HG03521 (cell line): ENCODE measurements around the gene SLFN14.
"Not testable (repeated sequence)": the region's sequence is repeated elsewhere in the genome, so short reads cannot be mapped to it uniquely, and the experiment has no call there.

Experiments
- ATAC-seq: cut with Tn5 transposase; IDR thresholded peaks from one replicate; pipeline ENCODE4 v1.9.1; 2021; ENCODE audit warnings: mild to moderate bottlenecking, moderate library complexity; ENCODE audit not compliant: unreplicated experiment

The SLFN14 gene

DNA sequence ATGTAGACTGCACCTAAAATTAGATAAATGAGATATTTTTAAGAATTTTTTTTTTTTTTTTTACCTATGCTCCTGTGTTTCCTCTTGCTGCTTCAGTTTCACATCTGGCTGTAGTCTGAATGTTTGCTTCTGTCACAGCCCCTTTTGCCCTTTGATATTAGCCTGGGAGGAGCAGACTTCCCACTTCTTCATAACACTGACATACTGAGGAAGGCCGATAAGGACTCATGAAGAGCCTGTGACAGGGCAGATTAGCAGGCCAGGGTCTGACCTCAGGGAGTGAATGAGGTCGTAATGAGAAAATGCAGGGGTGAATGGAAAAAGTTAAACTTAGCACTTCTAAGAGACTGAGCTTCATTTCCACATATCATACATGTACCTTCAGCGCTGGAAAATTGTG is at the start of gene SLFN14:
TSS of gene SLFN14 (minus strand) at position 117 of the 400 bp plus-strand sequence. CDS start 2,757 bp downstream, outside the sequence.
- ATAC-seq, result no peak

DNA sequence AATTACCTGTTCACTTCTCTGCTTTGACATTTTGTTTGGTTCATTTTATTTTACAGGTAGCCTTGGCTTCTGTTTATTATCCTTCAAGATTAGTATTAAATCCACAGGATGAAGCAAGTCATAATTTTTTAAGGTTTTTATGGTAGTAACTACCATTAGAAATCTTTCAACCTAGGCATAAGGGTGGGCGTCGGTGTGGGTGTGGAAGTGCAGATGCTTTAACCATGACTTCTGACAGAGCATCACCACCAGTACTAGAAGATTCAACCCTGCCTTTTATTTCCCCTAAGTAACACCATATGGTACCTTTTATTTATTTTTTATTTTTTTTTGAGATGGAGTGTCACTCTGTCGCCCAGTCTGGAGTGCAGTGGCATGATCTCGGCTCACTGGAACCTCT is 49.2 kb upstream of the SLFN14 start:
- no peak for ATAC-seq

DNA sequence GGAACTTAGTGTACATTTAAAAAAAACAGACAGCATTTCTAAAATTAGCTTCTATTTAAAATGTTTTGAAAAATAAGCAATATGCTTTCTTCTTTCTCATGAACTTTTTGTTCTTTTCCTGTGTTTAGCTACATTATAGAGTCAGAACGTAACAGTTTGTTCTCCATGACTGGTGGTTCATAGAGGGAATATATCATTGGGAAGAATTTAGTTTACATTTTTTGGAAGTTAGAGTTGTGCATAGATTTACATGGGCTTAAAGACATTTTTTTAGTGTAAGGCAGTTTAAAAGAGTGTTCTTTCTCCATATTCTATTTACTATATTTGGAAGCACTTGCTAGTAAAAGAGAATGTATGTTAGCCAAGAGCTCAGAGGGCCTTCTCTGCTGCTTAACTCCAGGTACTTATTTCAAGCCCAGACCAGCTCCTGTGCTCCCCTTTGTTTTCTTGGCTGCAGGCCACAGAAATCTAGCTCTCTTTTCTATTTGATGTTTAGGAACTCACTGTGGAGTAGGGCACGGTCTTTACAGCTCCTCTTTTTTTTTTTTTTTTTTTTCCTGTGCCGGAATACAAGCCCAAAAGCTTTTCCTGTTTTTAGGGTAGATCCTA is 46.7 kb upstream of the SLFN14 start:
- ATAC-seq, result no peak

DNA sequence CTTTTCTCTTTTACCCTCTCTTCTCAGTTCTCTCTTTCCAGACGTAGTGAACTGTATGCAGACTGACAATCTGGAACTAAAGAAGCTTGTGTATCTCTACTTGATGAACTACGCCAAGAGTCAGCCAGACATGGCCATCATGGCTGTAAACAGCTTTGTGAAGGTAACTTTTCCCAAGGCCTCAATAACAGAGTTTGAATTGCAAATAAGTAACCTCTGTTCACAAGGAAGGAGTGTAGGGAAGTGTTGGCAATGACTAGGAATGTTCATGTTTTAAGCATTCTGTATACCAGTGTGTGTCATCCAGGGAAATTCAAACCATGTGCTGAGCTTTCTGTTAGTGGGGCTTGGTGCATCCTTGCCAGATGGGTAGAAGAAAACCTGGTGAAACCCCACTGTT is 45.1 kb upstream of the SLFN14 start:
- no peak for ATAC-seq

DNA sequence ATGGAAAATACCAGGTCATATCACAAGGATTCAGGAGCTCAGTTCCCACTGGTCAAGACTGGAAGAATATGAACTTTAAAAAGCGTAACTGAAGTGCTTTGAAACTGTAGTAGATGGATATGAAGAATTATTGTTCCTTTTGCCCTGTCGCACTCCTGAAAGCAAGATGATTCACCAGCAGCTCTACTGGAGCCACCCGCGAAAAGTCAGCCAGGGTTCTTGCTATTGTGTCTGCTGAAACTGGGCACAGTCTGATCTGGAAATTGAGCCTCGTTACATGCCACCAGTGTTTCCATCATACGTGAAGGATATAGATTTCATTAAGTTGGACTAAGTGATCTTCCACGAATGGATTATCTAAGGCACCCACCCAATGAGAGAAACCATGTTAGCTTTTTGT is 43.1 kb upstream of the SLFN14 start:
- ATAC-seq, result no peak

DNA sequence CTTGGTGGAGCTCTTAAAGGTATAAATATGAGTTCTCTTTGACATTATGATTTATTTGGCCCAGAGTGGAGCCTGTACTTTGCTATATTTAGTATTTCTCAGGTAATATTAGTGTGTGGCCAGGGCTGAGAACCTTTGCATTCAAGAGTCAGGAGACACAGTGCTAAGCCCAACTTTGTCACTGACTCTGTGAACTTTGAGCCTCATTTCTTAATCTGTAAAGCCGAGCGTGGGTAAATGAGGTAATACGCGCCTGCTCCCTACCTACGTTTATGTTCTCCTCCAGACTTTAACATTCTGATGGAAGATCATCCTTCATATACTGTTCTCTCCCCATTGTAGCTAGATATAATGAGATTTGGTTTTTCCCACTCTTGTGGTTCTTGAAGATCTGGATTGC is 37.0 kb upstream of the SLFN14 start:
- no peak for ATAC-seq

DNA sequence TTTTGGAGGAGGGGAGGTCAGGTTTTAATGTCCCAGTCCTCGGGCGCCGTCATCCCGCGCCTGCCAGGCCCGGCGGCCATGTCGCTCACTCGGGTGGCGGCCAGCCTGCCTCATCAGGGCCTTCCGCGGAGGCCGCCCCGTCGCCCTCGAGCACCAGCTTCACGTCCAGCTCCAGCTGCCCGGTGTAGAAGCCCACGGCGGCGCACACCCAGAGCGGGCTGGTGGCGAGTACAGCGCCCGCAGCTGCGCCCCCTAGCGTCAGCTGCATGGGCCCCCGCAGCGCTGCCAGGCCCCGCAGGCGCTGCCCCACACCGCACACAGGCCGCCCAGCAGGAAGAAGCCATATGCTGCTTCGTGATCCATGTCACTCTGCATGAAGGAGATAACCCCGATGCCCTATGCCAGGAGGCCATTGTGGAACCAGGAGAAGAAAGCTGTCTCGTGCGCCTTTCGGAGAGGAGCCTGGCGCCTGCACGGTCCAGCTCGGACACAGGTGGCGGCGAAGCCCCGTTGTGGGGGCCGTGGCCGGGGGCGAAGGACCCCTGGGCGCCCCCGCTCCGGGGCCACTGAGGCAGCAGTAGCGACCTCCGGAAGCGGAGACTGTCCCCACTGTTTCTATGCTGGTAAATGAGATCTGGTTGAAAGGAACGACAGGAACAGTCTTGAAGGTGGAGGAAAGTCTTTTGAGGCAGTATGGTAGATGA is 36.1 kb upstream of the SLFN14 start:
- ATAC-seq, result no peak

DNA sequence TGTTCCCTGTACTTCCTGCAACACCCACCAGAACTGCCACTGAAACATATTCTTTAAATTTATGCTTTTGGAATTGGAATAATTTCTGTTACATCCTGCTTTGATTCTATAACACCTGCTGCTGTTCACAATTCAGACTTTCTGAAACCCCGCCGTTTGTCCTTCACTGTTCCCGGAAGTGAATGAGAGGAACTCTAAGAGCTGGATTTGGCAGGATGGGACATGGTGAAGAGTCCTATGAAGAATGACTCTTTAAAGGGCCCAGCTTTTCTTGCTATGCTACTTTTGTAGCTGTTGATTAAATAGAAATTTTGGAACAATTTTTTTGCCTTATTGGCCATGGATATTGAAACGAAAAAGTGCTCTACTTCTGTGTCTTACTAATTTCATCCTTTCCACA is 35.5 kb upstream of the SLFN14 start:
- no peak for ATAC-seq

DNA sequence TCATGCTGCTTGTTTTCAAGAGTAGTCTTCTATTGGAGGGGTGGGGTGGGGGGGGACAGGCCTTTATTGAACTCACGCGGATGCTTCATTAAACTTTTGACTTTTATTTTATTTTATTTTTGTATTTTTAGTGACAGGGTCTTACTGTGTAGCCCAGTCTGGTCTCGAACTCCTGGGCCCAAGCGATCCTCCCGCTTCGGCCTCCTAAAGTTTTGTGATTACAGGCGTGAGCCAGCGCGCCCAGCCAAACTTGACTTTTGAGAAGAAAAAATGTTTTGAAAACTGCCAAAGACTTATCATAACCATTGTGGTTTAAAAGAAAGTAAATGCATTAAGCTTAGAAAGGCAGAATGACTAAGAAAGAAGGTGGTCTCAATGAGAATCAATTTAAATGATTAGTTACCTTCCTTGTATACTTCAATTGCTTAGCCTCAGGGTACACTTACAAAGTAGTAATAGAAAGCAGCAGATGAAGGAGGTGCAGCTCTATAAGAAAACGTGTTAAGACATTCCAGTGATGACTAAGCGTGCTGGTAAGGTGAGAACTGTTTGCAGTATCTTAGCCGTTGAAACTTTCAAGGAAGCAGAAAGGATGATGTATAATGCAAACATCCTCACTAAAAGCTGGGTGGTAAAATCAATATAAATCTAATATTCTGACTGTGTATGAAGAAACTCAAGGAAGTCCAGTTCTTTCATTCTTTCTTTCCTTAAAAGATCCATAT is 27.7 kb upstream of the SLFN14 start:
- ATAC-seq, result no peak

DNA sequence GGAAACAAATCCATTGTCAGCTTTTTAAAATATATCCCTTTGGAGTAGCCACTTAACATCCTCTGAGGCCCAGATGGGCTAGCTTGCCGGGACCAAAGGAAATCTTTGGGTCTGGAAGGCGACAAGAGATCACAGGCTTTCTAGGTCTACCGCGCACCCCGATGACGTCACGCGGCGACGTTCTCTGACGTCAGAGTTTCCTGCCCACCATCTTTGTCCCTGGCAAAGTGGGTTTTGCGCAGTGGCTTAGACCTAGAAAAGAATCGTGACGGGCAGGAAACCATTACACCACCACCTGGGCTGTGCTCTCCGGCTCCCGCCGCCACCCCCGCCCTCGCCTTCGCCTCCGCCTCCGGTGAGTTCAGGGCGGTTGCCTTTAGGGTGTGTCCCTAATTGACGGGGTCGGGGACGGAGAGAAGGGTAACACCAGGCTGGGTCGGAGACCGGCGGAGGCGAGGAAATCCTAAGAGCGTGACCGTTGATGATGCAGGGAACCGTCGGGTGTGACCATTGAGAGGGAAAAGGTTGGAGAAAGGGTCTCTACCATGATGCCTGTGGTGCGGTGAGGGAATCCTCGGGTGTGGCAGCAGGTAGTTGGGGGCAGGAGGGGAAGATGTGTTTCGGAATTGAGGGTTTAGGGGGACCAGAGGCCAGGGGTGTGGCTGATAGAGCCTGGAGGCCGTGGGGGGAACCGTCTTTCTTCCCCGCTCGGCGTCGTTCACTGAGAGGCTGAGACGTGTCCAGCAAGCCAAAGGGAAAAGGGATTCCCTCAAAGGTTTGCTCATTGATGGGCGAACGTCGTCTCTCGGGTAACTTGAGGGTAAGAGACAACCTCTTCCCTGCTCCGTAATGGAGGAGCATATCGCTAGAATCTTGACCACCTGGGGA is 26.7 kb upstream of the SLFN14 start, which contains the start of gene AP2B1:
TSS of gene AP2B1 (plus strand) at position 249 of the 888 bp plus-strand sequence. CDS start 6,709 bp downstream, outside the sequence.
- ATAC-seq, result peak; percentile 89

DNA sequence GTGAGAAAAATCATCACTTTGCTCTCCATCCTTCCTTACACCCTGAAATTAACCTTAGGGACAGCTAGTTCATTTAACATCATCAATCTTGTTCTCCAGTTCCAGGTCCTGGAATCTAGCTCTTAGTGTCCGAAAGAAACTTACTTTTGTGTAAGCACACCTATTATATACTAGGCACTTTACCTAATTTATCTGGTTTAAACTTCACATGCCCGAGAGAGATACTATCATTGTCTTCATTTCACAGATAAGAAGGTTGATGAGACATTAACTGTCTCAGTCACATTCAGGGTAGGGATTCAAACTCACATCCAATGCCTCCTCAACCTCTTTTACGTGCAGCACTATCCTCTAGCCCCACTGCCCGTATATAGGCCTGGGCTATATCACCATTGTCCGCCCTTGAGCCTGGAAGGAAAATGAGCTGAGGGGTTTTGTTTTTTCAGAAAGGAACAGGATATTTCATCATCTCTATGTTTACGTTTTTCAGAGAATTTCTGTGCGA is 26.0 kb upstream of the SLFN14 start:
- ATAC-seq, result no peak

DNA sequence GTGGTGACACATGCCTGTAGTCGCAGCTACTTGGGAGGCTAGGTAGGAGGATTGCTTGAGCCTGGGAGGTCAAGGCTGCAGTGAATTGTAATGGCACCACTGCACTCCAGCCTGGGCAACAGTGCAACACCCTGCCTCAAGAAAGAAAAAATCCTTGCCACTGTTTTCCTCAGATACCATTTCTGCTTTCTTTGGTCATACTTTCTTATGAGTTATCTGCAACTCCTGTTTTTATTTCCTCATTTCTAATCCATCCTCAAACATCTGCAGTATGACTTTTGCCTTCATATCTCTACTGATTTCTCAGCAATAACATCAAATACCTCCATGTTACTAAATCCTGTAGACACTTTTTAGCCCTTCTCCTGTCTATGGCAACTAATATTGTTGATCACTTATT is 23.4 kb upstream of the SLFN14 start:
- no peak for ATAC-seq

DNA sequence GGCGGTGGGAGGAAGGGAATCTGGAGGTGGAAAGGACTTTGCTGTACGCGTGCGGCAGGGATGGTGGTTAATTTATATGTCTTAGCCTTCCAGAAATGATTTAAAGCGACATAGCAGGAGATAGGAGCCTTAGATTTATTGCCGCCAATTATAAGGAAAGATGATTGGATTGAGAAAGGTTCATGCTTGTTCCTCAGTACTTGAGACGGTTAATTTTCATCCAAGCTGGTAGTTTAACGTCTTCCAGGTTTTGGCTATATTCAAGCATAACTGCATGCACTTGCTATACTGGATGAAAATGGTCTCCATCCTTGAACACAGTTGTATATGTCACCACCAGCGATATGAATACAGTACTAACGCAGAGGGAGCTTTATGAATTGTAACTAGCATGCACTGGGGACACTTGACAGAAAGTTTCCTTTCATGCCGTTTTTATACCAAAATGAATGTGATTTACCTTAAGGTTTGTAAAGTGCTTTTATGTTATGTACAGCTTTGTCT is 18.4 kb upstream of the SLFN14 start:
- ATAC-seq, result no peak

DNA sequence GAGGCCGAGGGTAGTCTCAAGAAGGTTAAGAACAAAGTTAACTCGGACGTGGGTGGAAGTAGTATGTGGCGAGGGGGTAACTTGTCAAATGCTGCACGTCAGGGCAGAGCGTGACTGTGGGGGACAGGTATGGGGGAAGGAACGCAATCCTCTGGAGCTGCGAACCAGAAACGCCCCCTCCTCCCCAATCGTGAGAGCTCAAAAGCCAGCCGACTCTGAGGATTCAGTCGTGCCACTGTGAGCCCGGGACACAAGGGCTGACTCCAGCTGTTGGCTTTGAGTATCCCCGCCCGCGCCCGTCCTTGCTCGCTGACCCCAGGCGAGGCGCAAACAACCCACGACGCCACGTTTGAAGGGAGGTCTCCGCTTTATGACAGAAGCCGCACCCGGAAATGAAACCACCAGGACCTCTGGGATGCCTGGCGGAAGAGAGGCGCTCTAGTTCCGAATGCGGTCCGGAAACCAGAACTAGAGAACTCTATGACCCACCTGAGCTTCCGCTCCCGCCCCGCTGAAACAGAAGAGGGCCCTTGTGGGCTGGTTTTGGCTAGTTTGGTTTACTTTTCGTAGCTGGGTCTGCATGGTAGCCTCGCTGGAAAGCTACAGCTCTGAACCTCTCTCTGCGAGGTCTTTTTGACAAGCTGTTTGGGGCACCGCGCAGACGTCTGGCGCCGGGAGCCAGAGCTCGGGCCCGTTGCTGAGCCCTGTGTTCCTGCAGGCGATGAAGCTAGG is 17.7 kb upstream of the SLFN14 start, which contains the start of gene PEX12:
TSS of gene PEX12 (minus strand) at position 375 of the 732 bp plus-strand sequence. CDS start 550 bp downstream, outside the sequence.
- peak; percentile 71 for ATAC-seq

DNA sequence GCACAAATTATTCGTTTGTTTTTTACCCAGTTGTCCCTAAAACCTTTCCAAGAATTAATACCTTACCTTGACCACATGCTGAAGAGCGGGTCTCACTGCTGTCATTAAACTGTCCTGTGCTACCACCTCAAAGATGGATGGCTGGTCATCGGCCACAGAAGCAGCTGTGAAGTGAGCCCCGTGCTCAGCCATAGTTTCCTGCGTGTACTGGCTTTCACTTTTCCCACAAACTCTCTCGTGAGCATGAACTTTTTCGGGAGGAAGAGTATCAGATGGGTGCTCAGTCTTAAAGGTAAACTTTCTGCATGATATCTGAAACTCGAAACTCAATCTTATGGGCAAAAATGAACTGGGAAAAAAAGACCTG is 17.2 kb upstream of the SLFN14 start:
- ATAC-seq, result no peak

DNA sequence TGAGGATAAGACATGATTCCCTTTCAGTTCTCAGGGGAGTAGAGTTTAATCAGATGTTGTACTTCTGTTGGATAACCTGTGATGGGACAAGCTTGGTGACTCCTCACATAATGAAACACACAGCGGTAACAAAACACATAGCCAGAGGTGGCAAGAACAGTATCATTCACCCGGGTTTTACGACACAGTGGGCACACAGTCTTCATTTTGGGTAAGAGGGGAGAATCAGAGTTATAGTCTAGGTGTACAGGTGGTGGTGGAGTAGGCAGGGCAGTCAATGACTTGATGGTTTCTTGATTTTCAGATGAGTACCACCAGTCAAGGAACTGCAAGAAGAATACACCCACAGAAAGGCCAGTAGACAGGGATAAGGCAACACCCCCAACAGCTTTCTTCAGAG is 15.1 kb upstream of the SLFN14 start:
- ATAC-seq, result no peak

DNA sequence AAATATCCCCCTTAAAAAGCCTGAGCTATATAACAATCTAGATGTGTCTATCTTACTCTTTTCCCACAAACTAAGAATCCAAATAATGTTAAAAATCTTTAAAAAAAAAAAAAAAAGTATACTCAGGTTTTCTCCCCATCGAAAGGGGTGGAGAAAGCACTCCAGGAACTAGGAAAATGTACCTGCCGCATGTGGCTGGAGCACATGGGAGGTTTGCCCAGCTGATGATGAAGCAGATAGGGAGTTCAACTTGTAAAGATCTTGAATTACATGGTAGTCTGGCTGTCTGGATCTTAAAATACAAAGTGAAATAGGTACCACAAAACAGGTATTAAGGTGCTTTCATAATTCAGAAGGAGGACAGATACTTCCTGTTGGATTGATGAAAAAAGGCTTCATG is 8.8 kb upstream of the SLFN14 start:
- no peak for ATAC-seq

DNA sequence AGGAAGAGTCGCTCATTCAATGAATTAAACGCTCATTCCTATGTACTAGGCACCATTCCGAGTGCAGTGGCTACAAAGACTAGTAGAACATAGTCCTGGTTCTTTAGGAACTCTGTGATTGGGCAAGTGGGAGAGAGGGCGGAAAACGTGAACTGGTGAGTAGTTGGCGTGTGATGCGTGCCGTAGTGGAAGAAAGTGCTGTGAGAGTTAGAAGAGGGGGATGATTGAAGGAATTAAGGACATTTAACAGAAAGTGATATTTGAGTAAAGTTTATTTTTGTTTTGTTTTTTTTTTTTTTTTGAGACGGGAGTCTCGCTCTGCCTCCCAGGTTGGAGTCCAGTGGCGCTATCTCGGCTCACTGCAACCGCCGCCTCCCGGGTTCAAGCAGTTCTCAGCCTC is 7.9 kb upstream of the SLFN14 start:
- ATAC-seq, result no peak

DNA sequence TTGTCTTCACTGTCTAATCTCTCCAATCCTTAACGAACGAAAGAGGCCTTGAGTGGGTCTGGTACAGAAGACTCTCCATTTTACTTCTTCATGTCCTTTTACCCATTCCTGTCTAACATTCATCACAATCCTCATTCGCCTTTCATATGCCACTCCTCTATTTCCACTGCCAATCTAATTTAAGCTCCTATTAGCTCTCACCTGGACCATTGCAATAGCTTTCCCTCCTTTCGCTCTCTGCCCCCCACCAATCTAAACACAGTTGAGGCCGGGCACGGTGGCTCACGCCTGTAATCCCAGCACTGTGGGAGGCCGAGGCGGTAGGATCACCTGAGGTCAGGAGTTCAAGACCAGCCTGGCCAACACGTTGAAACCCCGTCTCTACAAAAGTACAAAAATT is 6.3 kb upstream of the SLFN14 start:
- no peak for ATAC-seq

DNA sequence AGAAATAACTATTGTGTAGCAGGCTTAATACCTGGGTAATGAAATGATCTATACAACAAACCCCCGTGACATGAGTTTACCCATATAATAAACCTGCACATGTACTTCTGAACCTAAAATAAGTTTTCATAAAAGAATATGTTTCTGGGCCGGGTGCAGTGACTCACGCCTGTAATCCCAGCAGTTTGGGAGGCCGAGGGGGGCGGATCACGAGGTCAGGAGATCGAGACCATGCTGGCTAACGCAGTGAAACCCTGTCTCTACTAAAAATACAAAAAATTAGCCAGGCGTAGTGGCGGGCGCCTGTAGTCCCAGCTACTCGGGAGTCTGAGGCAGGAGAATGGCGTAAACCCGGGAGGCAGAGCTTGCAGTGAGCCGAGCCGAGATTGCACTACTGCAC is 2.6 kb upstream of the SLFN14 start:
- not testable (repeated sequence) for ATAC-seq
